Eye (tissue), 1 donor: ENCODE results near the gene SBNO2.
"Not testable (repeated sequence)": the region's sequence is repeated elsewhere in the genome, so short reads cannot be mapped to it uniquely, and the experiment has no call there.

Experiments used
- DNase-seq: peaks from one replicate; pipeline ENCODE4 v3.0.0-alpha.2; 2015

The SBNO2 gene

DNA sequence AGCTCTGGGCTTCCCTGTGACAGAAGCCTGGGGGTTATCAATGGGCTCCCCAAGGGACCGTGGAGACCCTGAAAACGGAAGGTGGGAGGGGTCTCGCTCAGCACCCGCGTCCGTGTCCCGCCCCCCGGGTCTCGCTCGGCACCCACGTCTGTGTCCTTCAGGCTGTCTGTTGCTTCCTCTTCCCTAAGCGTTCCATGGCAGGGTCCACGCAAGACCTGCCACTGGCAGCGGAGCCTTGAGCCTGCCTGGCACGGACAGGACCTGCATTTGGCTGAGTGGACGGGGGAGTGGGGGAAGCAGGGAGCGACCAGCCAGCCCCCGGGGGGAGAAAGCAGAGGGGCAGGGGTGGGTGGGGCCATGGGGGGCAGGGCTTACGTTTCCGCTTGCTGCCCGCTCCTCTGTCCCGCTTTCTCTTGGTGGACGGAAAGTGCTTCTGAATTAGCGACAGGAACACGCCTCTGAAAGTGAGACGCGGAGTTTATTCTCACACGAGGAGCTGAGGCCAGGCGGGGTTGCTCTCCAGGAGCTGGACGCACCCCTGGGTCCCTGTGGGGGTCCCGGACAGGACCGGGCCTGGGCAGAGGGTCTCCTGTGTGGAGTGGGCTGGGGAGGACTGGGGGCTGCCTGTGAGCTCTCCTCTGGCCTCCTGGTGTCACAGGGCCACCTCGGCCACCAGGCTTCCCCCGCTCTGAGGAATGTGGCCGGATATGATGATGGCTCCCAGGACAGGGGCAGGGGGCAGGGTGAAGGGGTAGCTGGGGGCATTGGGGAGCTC lies 58.2 kb downstream of the SBNO2 start:
- no peak for DNase-seq

- not testable (repeated sequence) for DNase-seq
These were observed 59.3 kb downstream of the SBNO2 start for GRCh38 chr19:1114728-1115127.

DNA sequence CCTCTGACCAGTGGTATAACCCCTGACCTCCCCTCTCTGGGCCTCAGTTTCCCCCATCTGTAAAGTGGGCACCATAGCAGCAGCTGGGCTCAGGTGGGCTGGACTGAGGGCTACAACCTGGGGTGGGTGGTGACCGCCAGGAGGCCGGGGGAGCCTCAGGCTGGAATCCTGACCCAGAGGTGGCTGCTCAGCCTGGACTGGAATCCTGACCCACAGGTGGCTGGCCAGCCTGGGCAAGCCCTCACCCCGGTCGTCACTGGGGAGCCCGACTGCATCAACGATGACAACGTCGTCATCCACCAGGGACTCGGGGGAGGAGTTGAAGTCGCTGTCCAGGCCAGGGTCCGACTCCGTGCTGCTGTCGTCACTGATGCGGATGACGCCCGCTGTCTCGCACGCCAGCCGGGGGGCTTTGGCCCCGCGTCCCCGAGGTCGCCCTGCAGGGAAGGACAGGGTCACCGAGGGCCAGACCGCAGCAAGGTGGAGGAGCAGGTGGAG lies 60.0 kb downstream of the SBNO2 start:
- no peak for DNase-seq

DNA sequence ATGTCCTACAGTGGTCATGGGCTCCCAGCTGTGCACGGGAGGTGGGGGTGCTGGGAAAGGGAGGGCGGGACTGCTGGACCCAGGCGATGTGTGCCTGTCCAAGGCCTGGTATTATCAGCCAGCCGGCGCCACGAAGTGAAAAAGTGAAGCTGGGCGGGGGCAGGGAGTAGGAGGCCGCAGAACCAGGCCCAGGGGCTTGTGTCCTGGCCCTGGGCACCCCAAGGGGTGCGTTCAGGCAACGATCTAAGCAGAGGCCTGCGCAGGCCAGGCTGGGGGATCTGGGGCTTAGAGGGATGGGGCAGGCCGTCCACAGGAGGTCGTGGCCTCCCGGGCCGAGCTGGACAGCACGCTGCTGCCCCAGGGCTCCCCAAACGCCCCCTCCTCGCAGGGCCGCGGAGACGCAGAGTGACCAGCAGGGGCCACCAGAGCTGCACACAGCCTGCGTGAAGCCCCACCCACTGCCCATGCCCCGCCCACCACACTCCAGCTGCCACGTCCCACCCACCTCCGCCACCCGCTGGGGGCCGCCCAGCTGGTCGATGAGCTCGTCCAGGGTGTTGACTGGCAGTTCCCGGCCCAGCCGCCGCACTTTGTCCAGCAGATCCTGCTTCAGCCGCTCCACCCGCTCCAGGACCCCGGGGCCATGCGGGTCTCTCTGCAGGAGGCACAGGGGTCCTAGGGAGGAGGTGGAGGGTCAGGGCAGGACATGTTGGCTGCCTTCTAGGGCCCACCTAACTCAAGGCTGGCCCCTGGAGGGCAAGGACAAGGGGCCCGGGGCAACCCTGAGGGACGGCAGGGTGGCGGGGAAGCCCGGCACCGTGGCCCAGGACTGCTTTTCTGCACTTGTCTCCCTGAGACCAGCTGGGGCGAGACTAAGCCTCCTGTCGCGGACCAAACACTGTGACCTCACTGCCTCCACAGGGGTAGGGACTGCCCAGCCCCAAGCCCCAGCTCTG lies 60.8 kb downstream of the SBNO2 start:
- peak; percentile 96 for DNase-seq

GRCh38 chr19:1112268-1113029 lies 61.6 kb downstream of the SBNO2 start:
- DNase-seq, result peak; percentile 54

DNA sequence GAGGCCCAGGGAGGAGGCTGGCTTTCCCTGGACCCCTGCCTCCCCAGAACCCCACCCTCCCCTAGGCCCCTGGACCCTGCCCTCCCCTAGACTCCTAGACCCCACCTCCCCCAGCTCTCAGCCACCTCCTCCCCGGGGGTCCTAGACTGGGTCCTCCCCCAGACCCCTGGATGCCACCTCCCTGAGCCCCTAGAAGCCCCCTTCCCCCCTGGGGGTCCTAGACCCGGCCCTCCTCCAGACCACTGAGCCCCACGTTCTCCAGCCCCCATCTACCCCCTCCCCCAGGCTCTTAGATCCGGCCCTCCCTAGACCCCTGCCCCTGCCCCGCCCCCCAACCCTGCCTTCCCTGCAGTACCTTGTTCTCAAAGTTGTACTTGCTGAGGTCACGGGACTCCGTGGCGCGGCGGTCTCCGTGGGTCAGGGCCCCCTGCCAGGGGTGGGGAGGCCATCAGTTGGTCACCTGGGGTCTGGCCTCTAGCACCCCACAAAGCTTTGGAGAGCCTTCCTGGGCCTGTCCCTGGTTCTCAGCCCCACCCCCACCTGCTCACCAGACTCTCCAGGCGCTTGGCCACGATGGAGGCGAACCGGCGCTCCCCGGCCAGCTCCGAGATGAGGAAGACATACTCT lies 62.3 kb downstream of the SBNO2 start:
- DNase-seq, result no peak

- DNase-seq, result peak; percentile 58
These were observed 63.0 kb downstream of the SBNO2 start for GRCh38 chr19:1110809-1111640.

DNA sequence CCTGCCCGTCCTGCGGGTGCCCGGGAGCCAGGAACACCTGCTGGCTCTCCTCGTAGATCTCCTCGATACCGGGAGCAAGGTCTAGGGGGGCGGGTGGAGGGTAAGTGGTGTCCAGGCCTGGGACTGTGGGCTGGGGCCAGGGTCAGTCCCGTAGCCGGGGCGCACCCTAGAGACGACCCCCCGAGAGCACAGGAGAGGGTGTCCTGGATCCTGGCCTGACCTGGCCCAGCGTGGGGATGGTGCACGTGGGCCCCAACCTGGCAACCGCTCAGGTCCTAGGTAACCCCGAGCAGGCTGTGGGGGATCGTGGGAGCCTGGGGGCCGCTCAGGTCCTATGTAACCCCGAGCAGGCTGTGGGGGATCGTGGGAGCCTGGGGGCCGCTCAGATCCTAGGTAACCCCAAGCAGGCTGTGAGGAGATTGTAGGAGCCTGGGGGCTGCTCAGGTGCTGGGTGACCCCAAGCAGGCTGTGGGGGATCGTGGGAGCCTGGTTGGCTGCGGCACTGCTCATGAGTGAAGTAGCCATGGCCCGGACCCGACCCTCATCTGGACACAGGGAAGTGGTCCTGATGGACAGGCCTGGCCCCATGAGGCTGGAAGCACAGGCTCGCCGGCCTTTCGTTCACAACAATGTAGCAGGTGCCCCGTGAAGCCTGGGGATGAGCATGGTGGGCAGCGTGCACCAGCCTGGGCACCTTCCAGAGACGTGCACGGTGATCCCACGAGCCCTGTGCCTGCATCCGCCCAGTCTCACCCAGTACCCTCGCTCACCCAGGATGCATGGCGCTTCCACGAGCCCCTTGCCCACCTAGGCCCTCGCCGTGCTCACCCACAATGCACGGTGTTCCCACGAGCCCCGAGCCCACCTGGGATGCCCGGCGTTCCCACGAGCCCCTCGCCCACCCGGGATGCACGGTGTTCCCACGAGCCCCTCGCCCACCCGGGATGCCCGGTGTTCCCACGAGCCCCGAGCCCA lies 64.1 kb downstream of the SBNO2 start:
- DNase-seq, result no peak

- no peak for DNase-seq
These were observed 65.0 kb downstream of the SBNO2 start for GRCh38 chr19:1109032-1109551.

- DNase-seq, result no peak
These were observed 65.6 kb downstream of the SBNO2 start for GRCh38 chr19:1108291-1109031.

- DNase-seq, result no peak
These were observed 66.3 kb downstream of the SBNO2 start for GRCh38 chr19:1107661-1108261.

DNA sequence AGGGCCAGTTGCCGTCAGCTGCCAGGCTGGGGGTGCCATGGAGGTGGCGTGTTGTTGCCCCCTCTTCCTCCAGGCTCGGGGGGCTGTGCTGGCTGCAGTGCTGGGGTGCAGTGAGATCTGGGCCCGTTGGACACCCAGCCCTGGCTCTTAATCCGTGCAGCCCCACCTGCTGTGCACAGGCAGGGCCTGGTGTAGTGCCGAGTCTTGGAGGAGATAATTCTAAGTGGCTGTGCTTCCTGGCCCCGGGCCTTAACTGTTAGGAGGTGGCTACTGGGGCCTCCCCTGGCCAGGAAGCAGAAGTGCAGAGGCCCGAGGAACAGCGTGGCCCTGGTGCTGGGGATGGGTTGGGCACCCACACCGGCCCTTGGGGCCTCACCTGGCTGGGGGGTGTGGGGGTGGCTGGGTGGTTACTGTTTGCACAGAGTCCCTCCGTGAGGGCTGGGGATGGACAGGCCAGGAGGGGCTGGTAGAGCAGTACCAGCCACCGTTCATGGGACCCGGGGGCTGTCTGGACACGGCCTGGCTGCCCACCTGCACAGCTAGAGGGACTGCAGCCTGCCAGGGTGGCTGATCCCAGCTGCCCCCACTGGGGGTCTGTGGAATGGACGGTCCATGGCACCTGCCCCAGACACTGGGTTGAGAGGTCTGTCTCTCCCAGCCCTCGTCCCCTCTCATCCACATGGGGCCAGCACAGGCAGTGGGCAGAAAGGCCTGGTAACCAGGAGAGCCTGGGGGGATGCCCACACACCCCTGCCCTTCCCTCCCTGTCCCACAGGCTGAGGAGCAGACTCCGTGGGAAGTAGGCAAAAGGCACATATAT lies 67.0 kb downstream of the SBNO2 start:
- no peak for DNase-seq

GRCh38 chr19:1105873-1106840 lies 67.9 kb downstream of the SBNO2 start:
- DNase-seq, result no peak

- DNase-seq, result peak; percentile 79
These were observed 68.8 kb downstream of the SBNO2 start for GRCh38 chr19:1105008-1105872.

DNA sequence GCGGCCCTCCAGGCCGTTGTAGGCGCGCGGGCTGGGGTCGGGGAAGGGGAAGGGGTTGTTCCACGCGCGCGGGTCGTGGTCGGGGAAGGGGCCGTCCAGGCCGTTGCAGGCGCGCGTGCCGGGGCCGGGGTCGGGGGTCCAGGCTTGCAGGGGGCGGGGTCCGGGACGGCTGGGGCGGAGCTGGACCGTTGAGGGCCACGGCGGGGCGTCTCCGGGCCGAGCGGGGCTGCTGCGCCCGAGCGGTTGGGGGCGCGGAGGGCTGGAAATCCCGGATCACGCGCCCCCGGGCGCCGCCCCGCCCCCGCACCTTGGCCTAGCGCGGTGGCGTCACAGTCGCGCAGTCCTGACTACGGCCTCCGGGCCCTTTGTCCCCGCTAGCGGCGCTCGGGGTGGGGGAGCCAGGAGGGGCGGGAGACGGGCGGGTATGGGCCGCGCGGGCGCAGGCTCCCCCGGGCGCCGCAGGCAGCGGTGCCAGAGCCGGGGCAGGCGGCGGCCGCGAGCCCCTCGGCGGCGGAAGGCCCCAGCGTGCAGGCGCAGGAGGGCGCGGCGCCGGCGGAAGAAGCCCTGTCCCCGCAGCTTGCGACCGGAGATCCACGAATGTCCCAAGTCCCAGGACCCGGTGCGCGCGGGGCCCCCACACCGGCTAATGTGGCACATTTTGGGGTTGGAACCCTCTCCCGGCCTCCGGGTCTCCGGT lies 69.6 kb downstream of the SBNO2 start:
- DNase-seq, result peak; percentile 87
